ENCODE results near the gene DCP1B. TPM values are rescaled to one million over a fixed set of nuclear protein-coding genes. Genes with fewer than 3 reads are reported as not detected.

The DCP1B gene
- total RNA-seq, 6 experiments from 2014 or later = 4.1 to 7.6 (median 6.0) TPM

GRCh38 chr12:2019126-2019525 is 14.9 kb upstream of the DCP1B start:
- intact Hi-C loops (cut with DNase I) = no loop called here
- peaks cover 0 to 1% (median 0%) of the 10 kb centered on the region in 4 donors for H3K4me1 ChIP-seq
- no peak overlapping the region for H3K27ac ChIP-seq
- DNase-seq = no peak
- H3K4me3 ChIP-seq = no peak overlapping the region
- no peaks in the 10 kb centered on the region for H3K36me3 ChIP-seq
- TF ChIP-seq POLR2A (IDR thresholded peaks at IDR 0.05) (no peak), CTCF (IDR thresholded peaks at IDR 0.05) (no peak)
- no peaks in the 10 kb centered on the region for H3K27me3 ChIP-seq
- ATAC-seq = no peak
- no peaks in the 10 kb centered on the region for H3K9me3 ChIP-seq
- WGBS (ENCODE audit: insufficient coverage, low coverage, low lambda C conversion rate, missing lambda C conversion rate) = 74% methylated on average over 2 of the region's 2 CpGs

GRCh38 chr12:2018391-2018790 is 14.1 kb upstream of the DCP1B start:
- H3K36me3 ChIP-seq = no peaks in the 10 kb centered on the region
- TF ChIP-seq CTCF (IDR thresholded peaks at IDR 0.05) = no peak
- TF ChIP-seq POLR2A (IDR thresholded peaks at IDR 0.05) = no peak
- peaks cover 0 to 9% (median 2%) of the 10 kb centered on the region in 4 donors for H3K4me1 ChIP-seq
- DNase-seq (no peak), ATAC-seq (no peak)
- no peaks in the 10 kb centered on the region for H3K27me3 ChIP-seq
- WGBS (ENCODE audit: insufficient coverage, low coverage, low lambda C conversion rate, missing lambda C conversion rate) = 87% methylated on average over 7 of the region's 7 CpGs
- H3K4me3 ChIP-seq = no peak overlapping the region
- no peak overlapping the region for H3K27ac ChIP-seq
- intact Hi-C loops (cut with DNase I) = no loop called here
- H3K9me3 ChIP-seq = no peaks in the 10 kb centered on the region

- Histone ChIP-seq H3K9me3 (no peaks in the 10 kb centered on the region), H3K4me3 (no peak overlapping the region), H3K4me1 (peaks cover 0 to 15% (median 5%) of the 10 kb centered on the region in 4 donors), H3K36me3 (no peaks in the 10 kb centered on the region), H3K27ac (no peak overlapping the region), H3K27me3 (no peaks in the 10 kb centered on the region)
- DNase-seq = no peak
- intact Hi-C loops (cut with DNase I) = no loop called here
- ATAC-seq = peak; percentile 33 to 58 (median 48)
- WGBS (ENCODE audit: insufficient coverage, low coverage, low lambda C conversion rate, missing lambda C conversion rate) = 69% methylated on average over 12 of the region's 12 CpGs
- TF ChIP-seq POLR2A (IDR thresholded peaks at IDR 0.05) = no peak
- no peak for TF ChIP-seq CTCF (IDR thresholded peaks at IDR 0.05)
Observed at GRCh38 chr12:2017546-2018337, 13.5 kb upstream of the DCP1B start.

- Histone ChIP-seq H3K4me3 (no peak overlapping the region), H3K27me3 (no peaks in the 10 kb centered on the region), H3K9me3 (no peaks in the 10 kb centered on the region), H3K27ac (no peak overlapping the region), H3K36me3 (no peaks in the 10 kb centered on the region), H3K4me1 (peaks cover 0 to 20% (median 7%) of the 10 kb centered on the region in 4 donors)
- ATAC-seq (no peak), DNase-seq (no peak)
- 79% methylated on average over 9 of the region's 9 CpGs for WGBS (ENCODE audit: insufficient coverage, low coverage, low lambda C conversion rate, missing lambda C conversion rate)
- intact Hi-C loops (cut with DNase I) = no loop called here
- TF ChIP-seq CTCF (IDR thresholded peaks at IDR 0.05) (no peak), POLR2A (IDR thresholded peaks at IDR 0.05) (no peak)
Observed at GRCh38 chr12:2016862-2017545, 12.7 kb upstream of the DCP1B start.

All from right lobe of liver (tissue), 6 donors.